GM23338 (cell line): ENCODE measurements around the gene OR10R2. TPM values are rescaled to one million over a fixed set of nuclear protein-coding genes. Genes with fewer than 3 reads are reported as not detected.

Source experiments
- ATAC-seq: fragments of 200-7000 bp; cut with Tn5 transposase; 3 replicates; pipeline ENCODE4 v1.9.1; 2020
- DNase-seq: peaks from one replicate; pipeline ENCODE4 v3.0.0-alpha.2; 2015; ENCODE audit warnings: low spot score
- H2AFZ ChIP-seq: fragments of 200-600 bp; sonication (generic); 2 replicates; pipeline ENCODE4 v1.8.0; 2016; ENCODE audit warnings: antibody characterized with exemption, mild to moderate bottlenecking, moderate library complexity
- H3F3A ChIP-seq: fragments of 200-600 bp; sonication (generic); replicated peaks from 2 replicates; pipeline ENCODE4 v1.8.0; 2017; ENCODE audit warnings: antibody characterized with exemption, mixed run types, low read depth
- H3K27ac ChIP-seq: fragments of 200-600 bp; sonication (generic); 2 replicates; pipeline ENCODE4 v1.6.1; 2016; ENCODE audit warnings: low read depth
- H3K27me3 ChIP-seq: fragments of 200-600 bp; sonication (generic); 2 replicates; pipeline ENCODE4 v1.8.0; 2016; ENCODE audit warnings: mild to moderate bottlenecking, mixed run types, moderate library complexity; ENCODE audit not compliant: insufficient read depth
- H3K36me3 ChIP-seq: fragments of 200-600 bp; sonication (generic); 2 replicates; pipeline ENCODE4 v1.8.0; 2016; ENCODE audit warnings: mild to moderate bottlenecking; ENCODE audit not compliant: insufficient read depth
- H3K4me1 ChIP-seq: fragments of 200-600 bp; sonication (generic); 2 replicates; pipeline ENCODE4 v1.8.0; 2016; ENCODE audit warnings: mild to moderate bottlenecking, moderate library complexity; ENCODE audit not compliant: insufficient read depth
- H3K4me2 ChIP-seq: fragments of 200-600 bp; sonication (generic); 2 replicates; pipeline ENCODE4 v1.7.1; 2017; ENCODE audit warnings: mixed run types
- H3K4me3 ChIP-seq: fragments of 200-600 bp; sonication (generic); 2 replicates; pipeline ENCODE4 v1.6.1; 2016; ENCODE audit warnings: mixed run types
- H3K79me2 ChIP-seq: fragments of 200-600 bp; sonication (generic); replicated peaks from 2 replicates; pipeline ENCODE4 v1.8.0; 2017; ENCODE audit warnings: mild to moderate bottlenecking; ENCODE audit not compliant: insufficient read depth
- H3K9me2 ChIP-seq: fragments of 200-600 bp; sonication (generic); 2 replicates; pipeline ENCODE4 v1.8.0; 2017; ENCODE audit not compliant: insufficient read depth
- H4K20me1 ChIP-seq: fragments of 200-600 bp; sonication (generic); replicated peaks from 2 replicates; pipeline ENCODE4 v1.8.0; 2017; ENCODE audit warnings: mild to moderate bottlenecking; ENCODE audit not compliant: insufficient read depth
- H3K27ac Mint-ChIP-seq: 2 replicates; pipeline ENCODE4 v1.8.0; 2020; ENCODE audit warnings: inconsistent platforms, mild to moderate bottlenecking, moderate library complexity, mixed read lengths
- H3K27me3 Mint-ChIP-seq: 3 replicates; pipeline ENCODE4 v1.8.0; 2022; ENCODE audit warnings: low read depth, mild to moderate bottlenecking, moderate library complexity, mixed read lengths, inconsistent platforms; ENCODE audit not compliant: insufficient read depth, poor library complexity
- H3K36me3 Mint-ChIP-seq: 3 replicates; pipeline ENCODE4 v1.8.0; 2021; ENCODE audit warnings: low read depth, mild to moderate bottlenecking, inconsistent platforms, moderate library complexity, mixed read lengths
- H3K4me1 Mint-ChIP-seq: 3 replicates; pipeline ENCODE4 v1.8.0; 2020; ENCODE audit warnings: mild to moderate bottlenecking, inconsistent platforms, mixed read lengths
- H3K4me3 Mint-ChIP-seq: 3 replicates; pipeline ENCODE4 v1.8.0; 2021; ENCODE audit warnings: moderate library complexity, mild to moderate bottlenecking, inconsistent platforms, mixed read lengths
- H3K9me3 Mint-ChIP-seq: 3 replicates; pipeline ENCODE4 v1.8.0; 2020; ENCODE audit warnings: moderate library complexity, mild to moderate bottlenecking, inconsistent platforms, mixed read lengths
- CREB1 ChIP-seq: fragments of 250-450 bp; sonication (Bioruptor Pico); IDR thresholded peaks from 2 replicates; pipeline ENCODE4 v1.5.0; 2020; ENCODE audit warnings: low read depth, mild to moderate bottlenecking, moderate library complexity
- EZH2 ChIP-seq: fragments of 200-600 bp; sonication (generic); IDR thresholded peaks from one replicate; pipeline ENCODE4 v1.8.0; 2017; ENCODE audit warnings: antibody characterized with exemption, mild to moderate bottlenecking, low read depth; ENCODE audit not compliant: unreplicated experiment
- EZH2phosphoT487 ChIP-seq: fragments of 200-600 bp; sonication (generic); IDR thresholded peaks from one replicate; pipeline ENCODE4 v1.8.1; 2018; ENCODE audit warnings: antibody characterized with exemption; ENCODE audit not compliant: unreplicated experiment
- JUNB ChIP-seq: IDR thresholded peaks from one replicate; pipeline ENCODE4 v1.6.1; 2016; ENCODE audit warnings: antibody characterized with exemption; ENCODE audit not compliant: unreplicated experiment
- NANOG ChIP-seq: IDR thresholded peaks from 2 replicates; pipeline ENCODE4 v1.6.1; 2016; ENCODE audit warnings: antibody characterized with exemption, borderline replicate concordance
- POLR2AphosphoS5 ChIP-seq: IDR thresholded peaks from 2 replicates; pipeline ENCODE4 v1.6.1; 2016; ENCODE audit warnings: antibody characterized with exemption, low read depth
- STAT1 ChIP-seq: IDR thresholded peaks from one replicate; pipeline ENCODE4 v1.6.1; 2016; ENCODE audit warnings: antibody characterized with exemption; ENCODE audit not compliant: unreplicated experiment
- ZNF114 ChIP-seq: fragments of 250-450 bp; sonication (Bioruptor Pico); IDR thresholded peaks from 2 replicates; pipeline ENCODE4 v1.5.0; 2020; ENCODE audit warnings: mild to moderate bottlenecking, moderate library complexity
- ZNF331 ChIP-seq: fragments of 250-450 bp; sonication (Bioruptor Pico); IDR thresholded peaks from 2 replicates; pipeline ENCODE4 v1.5.0; 2020; ENCODE audit warnings: low read depth, mild to moderate bottlenecking, moderate library complexity
- polyA plus RNA-seq: library from polyadenylated mRNA; unstranded; fragments of >200 nt; fragmentation: Nextera tagmentation; extraction: Ambion mirVana; gene quantifications from 2 replicates; pipeline ENCODE4 v1.2.1, GENCODE V29; 2016
- total RNA-seq: library from RNA; depleted of rRNA; stranded (reverse); fragments of >200 nt; shearing (Covaris generic); gene quantifications from 2 replicates; pipeline ENCODE4 v1.2.3, GENCODE V29; 2014
- TF ChIP-seq, protein P1 (sequence below): IDR thresholded peaks from one replicate; pipeline ENCODE4 v1.6.1; 2018; ENCODE audit warnings: antibody characterized with exemption; ENCODE audit not compliant: unreplicated experiment
- TF ChIP-seq, protein P2 (sequence below), 2 experiments: fragments of 200-600 bp in 1 of 2; sonication (generic) in 1 of 2; conservative IDR thresholded peaks; 2 replicates each; pipeline versions ENCODE4 v1.5.1 to v1.6.1; 2016 to 2017; ENCODE audit warnings: antibody characterized with exemption in 2 of 2, low read depth in 2 of 2, mild to moderate bottlenecking in 2 of 2, moderate library complexity in 1 of 2
- TF ChIP-seq, protein P3 (sequence below): fragments of 250-450 bp; sonication (Bioruptor Pico); IDR thresholded peaks from 2 replicates; pipeline ENCODE4 v1.5.0; 2020; ENCODE audit warnings: mild to moderate bottlenecking, moderate library complexity
- TF ChIP-seq, protein P4 (sequence below): IDR thresholded peaks from 2 replicates; pipeline ENCODE4 v1.6.1; 2016; ENCODE audit warnings: antibody characterized with exemption

The OR10R2 gene
- total and polyA plus RNA-seq, 2 experiments from 2014 or later = not detected

DNA sequence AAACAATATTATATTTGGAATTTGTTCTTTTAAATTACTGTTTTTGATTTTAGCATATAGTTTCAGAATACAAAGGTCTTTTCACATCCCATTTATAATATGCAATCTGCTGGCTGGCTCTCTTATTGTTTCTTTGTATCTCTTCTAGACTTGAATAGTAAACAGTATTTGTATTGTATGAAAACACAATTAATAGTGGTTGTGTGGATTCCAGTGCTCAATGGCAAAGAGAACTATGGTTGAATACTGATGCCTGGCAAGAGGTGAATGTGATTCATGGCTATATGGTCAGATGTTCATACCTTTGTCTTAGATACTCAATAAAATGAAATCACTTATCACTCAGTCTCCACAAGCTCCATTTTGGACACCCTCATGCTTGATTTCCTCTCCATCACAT, 44.9 kb downstream of the OR10R2 start:
- H3K36me3 Mint-ChIP-seq = no peaks in the 10 kb centered on the region
- peaks cover 19% of the 10 kb centered on the region for H3K4me1 ChIP-seq
- H3K27me3 ChIP-seq = no peaks in the 10 kb centered on the region
- no peaks in the 10 kb centered on the region for H3K79me2 ChIP-seq
- peaks cover 12% of the 10 kb centered on the region for H3K9me2 ChIP-seq
- no peaks in the 10 kb centered on the region for H3F3A ChIP-seq
- no peaks in the 10 kb centered on the region for H4K20me1 ChIP-seq
- H3K27ac Mint-ChIP-seq = no peak overlapping the region
- H3K4me3 Mint-ChIP-seq = no peak overlapping the region
- H3K36me3 ChIP-seq = no peaks in the 10 kb centered on the region
- no peaks in the 10 kb centered on the region for H3K27me3 Mint-ChIP-seq
- TF ChIP-seq EZH2phosphoT487 (no peak), CREB1 (CRISPR knock-in tag) (no peak), EZH2 (no peak), ZNF331 (CRISPR knock-in tag) (no peak), JUNB (no peak), POLR2AphosphoS5 (no peak), ZNF114 (CRISPR knock-in tag) (no peak), NANOG (no peak), STAT1 (no peak)
- TF ChIP-seq, protein P1, sequence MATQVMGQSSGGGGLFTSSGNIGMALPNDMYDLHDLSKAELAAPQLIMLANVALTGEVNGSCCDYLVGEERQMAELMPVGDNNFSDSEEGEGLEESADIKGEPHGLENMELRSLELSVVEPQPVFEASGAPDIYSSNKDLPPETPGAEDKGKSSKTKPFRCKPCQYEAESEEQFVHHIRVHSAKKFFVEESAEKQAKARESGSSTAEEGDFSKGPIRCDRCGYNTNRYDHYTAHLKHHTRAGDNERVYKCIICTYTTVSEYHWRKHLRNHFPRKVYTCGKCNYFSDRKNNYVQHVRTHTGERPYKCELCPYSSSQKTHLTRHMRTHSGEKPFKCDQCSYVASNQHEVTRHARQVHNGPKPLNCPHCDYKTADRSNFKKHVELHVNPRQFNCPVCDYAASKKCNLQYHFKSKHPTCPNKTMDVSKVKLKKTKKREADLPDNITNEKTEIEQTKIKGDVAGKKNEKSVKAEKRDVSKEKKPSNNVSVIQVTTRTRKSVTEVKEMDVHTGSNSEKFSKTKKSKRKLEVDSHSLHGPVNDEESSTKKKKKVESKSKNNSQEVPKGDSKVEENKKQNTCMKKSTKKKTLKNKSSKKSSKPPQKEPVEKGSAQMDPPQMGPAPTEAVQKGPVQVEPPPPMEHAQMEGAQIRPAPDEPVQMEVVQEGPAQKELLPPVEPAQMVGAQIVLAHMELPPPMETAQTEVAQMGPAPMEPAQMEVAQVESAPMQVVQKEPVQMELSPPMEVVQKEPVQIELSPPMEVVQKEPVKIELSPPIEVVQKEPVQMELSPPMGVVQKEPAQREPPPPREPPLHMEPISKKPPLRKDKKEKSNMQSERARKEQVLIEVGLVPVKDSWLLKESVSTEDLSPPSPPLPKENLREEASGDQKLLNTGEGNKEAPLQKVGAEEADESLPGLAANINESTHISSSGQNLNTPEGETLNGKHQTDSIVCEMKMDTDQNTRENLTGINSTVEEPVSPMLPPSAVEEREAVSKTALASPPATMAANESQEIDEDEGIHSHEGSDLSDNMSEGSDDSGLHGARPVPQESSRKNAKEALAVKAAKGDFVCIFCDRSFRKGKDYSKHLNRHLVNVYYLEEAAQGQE = no peak
- TF ChIP-seq, protein P2, sequence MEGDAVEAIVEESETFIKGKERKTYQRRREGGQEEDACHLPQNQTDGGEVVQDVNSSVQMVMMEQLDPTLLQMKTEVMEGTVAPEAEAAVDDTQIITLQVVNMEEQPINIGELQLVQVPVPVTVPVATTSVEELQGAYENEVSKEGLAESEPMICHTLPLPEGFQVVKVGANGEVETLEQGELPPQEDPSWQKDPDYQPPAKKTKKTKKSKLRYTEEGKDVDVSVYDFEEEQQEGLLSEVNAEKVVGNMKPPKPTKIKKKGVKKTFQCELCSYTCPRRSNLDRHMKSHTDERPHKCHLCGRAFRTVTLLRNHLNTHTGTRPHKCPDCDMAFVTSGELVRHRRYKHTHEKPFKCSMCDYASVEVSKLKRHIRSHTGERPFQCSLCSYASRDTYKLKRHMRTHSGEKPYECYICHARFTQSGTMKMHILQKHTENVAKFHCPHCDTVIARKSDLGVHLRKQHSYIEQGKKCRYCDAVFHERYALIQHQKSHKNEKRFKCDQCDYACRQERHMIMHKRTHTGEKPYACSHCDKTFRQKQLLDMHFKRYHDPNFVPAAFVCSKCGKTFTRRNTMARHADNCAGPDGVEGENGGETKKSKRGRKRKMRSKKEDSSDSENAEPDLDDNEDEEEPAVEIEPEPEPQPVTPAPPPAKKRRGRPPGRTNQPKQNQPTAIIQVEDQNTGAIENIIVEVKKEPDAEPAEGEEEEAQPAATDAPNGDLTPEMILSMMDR (conservative IDR thresholded peaks at IDR 0.05; ENCODE audit: low read depth in 2 of 2) = no peak
- TF ChIP-seq, protein P3, sequence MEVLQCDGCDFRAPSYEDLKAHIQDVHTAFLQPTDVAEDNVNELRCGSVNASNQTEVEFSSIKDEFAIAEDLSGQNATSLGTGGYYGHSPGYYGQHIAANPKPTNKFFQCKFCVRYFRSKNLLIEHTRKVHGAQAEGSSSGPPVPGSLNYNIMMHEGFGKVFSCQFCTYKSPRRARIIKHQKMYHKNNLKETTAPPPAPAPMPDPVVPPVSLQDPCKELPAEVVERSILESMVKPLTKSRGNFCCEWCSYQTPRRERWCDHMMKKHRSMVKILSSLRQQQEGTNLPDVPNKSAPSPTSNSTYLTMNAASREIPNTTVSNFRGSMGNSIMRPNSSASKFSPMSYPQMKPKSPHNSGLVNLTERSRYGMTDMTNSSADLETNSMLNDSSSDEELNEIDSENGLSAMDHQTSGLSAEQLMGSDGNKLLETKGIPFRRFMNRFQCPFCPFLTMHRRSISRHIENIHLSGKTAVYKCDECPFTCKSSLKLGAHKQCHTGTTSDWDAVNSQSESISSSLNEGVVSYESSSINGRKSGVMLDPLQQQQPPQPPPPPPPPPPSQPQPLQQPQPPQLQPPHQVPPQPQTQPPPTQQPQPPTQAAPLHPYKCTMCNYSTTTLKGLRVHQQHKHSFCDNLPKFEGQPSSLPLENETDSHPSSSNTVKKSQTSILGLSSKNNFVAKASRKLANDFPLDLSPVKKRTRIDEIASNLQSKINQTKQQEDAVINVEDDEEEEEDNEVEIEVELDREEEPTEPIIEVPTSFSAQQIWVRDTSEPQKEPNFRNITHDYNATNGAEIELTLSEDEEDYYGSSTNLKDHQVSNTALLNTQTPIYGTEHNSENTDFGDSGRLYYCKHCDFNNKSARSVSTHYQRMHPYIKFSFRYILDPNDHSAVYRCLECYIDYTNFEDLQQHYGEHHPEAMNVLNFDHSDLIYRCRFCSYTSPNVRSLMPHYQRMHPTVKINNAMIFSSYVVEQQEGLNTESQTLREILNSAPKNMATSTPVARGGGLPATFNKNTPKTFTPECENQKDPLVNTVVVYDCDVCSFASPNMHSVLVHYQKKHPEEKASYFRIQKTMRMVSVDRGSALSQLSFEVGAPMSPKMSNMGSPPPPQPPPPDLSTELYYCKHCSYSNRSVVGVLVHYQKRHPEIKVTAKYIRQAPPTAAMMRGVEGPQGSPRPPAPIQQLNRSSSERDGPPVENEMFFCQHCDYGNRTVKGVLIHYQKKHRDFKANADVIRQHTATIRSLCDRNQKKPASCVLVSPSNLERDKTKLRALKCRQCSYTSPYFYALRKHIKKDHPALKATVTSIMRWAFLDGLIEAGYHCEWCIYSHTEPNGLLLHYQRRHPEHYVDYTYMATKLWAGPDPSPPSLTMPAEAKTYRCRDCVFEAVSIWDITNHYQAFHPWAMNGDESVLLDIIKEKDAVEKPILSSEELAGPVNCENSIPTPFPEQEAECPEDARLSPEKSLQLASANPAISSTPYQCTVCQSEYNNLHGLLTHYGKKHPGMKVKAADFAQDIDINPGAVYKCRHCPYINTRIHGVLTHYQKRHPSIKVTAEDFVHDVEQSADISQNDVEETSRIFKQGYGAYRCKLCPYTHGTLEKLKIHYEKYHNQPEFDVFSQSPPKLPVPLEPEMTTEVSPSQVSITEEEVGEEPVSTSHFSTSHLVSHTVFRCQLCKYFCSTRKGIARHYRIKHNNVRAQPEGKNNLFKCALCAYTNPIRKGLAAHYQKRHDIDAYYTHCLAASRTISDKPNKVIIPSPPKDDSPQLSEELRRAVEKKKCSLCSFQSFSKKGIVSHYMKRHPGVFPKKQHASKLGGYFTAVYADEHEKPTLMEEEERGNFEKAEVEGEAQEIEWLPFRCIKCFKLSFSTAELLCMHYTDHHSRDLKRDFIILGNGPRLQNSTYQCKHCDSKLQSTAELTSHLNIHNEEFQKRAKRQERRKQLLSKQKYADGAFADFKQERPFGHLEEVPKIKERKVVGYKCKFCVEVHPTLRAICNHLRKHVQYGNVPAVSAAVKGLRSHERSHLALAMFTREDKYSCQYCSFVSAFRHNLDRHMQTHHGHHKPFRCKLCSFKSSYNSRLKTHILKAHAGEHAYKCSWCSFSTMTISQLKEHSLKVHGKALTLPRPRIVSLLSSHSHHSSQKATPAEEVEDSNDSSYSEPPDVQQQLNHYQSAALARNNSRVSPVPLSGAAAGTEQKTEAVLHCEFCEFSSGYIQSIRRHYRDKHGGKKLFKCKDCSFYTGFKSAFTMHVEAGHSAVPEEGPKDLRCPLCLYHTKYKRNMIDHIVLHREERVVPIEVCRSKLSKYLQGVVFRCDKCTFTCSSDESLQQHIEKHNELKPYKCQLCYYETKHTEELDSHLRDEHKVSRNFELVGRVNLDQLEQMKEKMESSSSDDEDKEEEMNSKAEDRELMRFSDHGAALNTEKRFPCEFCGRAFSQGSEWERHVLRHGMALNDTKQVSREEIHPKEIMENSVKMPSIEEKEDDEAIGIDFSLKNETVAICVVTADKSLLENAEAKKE (CRISPR knock-in tag) = no peak
- TF ChIP-seq, protein P4, sequence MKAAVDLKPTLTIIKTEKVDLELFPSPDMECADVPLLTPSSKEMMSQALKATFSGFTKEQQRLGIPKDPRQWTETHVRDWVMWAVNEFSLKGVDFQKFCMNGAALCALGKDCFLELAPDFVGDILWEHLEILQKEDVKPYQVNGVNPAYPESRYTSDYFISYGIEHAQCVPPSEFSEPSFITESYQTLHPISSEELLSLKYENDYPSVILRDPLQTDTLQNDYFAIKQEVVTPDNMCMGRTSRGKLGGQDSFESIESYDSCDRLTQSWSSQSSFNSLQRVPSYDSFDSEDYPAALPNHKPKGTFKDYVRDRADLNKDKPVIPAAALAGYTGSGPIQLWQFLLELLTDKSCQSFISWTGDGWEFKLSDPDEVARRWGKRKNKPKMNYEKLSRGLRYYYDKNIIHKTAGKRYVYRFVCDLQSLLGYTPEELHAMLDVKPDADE = no peak
- no peak overlapping the region for H3K27ac ChIP-seq
- no peak overlapping the region for H3K4me2 ChIP-seq
- H3K4me1 Mint-ChIP-seq = peaks cover 12% of the 10 kb centered on the region
- H2AFZ ChIP-seq = no peak overlapping the region
- ATAC-seq (no peak), DNase-seq (no peak)
- H3K9me3 Mint-ChIP-seq = no peaks in the 10 kb centered on the region
- H3K4me3 ChIP-seq = no peak overlapping the region
